ENCODE results near the gene CAD.

DNA sequence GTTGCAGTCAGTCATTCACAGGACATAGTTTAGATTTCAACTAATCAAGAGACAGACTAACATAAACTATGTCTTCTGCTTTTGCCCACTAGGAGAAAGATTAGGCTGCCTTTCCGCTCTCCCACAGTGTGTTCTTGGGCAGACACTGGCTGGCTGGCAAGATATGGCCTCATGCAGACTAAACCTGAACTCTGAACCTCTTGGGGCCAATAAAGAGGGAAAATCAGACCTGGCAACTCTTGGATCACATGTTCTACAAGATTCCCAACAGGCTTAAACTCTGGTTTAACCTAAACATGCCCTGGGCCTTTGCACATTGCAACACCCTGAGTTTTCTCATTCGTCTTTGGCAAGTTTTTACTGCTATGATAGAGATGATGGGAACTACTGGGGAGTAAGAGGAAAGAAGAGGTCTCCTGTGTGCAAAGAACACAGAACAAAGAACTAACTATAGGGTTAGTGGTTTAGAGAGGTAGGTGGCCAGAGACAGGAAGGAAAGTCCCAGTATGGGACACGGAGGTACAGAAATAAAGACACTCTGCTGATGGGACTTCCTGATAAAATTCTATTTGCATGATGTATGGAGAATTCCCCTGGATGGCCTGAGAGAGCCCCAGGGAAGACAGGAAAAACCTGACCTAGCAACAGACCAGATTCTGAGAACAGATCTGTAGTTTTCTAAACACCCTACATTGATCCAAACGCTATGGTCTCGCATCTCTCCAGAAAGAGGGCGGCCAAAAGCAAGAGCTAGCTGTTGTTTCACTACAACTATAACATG, 7.4 kb upstream of the CAD start:
- no peak for TF ChIP-seq ZNF57 (CRISPR knock-in tag; IDR thresholded peaks at IDR 0.05)
- TF ChIP-seq BACH1 (tag; IDR thresholded peaks at IDR 0.05) = no peak
- TF ChIP-seq CBFA2T2 (conservative IDR thresholded peaks at IDR 0.05) = no peak
- no peak for TF ChIP-seq POLR2A (conservative IDR thresholded peaks at IDR 0.05)
- TF ChIP-seq HDAC6 (IDR thresholded peaks at IDR 0.05; ENCODE audit: low read depth, low read length) = no peak
